C4-2B (cell line): ENCODE data around the gene ATP2A3.

Experiments used
- CTCF ChIP-seq: fragments of 450-650 bp; conservative IDR thresholded peaks from 2 replicates; pipeline ENCODE4 v1.5.1; 2017; ENCODE audit warnings: mild to moderate bottlenecking
- ZFX ChIP-seq: fragments of 450-650 bp; IDR thresholded peaks from 2 replicates; pipeline ENCODE4 v1.6.1; 2017

GRCh38 chr17:3894188-3894587, 70.0 kb downstream of the ATP2A3 start:
- TF ChIP-seq CTCF (no peak), ZFX (no peak)
